GM10847 (cell line): ENCODE results near the gene LURAP1L.

ENCODE experiments used
- POLR2A ChIP-seq: IDR thresholded peaks from 2 replicates; pipeline ENCODE4 v1.6.1; 2011; ENCODE audit not compliant: insufficient read length; ENCODE audit errors: extremely low read depth

LURAP1L gene

GRCh38 chr9:12766357-12766756, 8.5 kb upstream of the LURAP1L start:
- TF ChIP-seq POLR2A, result no peak

- no peak for TF ChIP-seq POLR2A
Observed at GRCh38 chr9:12770261-12770660, 4.6 kb upstream of the LURAP1L start.

- TF ChIP-seq POLR2A, result no peak
Observed at GRCh38 chr9:12771891-12772290, 2.9 kb upstream of the LURAP1L start.

- TF ChIP-seq POLR2A, result no peak
Observed at GRCh38 chr9:12773562-12773961, 1.3 kb upstream of the LURAP1L start.

- TF ChIP-seq POLR2A, result no peak
Observed at GRCh38 chr9:12775679-12776512, 1.1 kb downstream of the LURAP1L start.

GRCh38 chr9:12776513-12777055, 1.8 kb downstream of the LURAP1L start:
- TF ChIP-seq POLR2A, result no peak

GRCh38 chr9:12777121-12778022, 2.6 kb downstream of the LURAP1L start:
- no peak for TF ChIP-seq POLR2A

- TF ChIP-seq POLR2A, result no peak
Observed at GRCh38 chr9:12778389-12778788, 3.6 kb downstream of the LURAP1L start.

- TF ChIP-seq POLR2A, result no peak
Observed at GRCh38 chr9:12781226-12781733, 6.5 kb downstream of the LURAP1L start.

- no peak for TF ChIP-seq POLR2A
Observed at GRCh38 chr9:12783767-12784460, 9.1 kb downstream of the LURAP1L start.

- no peak for TF ChIP-seq POLR2A
Observed at GRCh38 chr9:12784461-12785259, 9.8 kb downstream of the LURAP1L start.

- no peak for TF ChIP-seq POLR2A
Observed at GRCh38 chr9:12785260-12785770, 10.5 kb downstream of the LURAP1L start.

- TF ChIP-seq POLR2A, result no peak
Observed at GRCh38 chr9:12785941-12786340, 11.1 kb downstream of the LURAP1L start.

- TF ChIP-seq POLR2A, result no peak
Observed at GRCh38 chr9:12790001-12790400, 15.2 kb downstream of the LURAP1L start.
